ENCODE data around the gene RWDD3. TPM values are rescaled to one million over a fixed set of nuclear protein-coding genes. Genes with fewer than 3 reads are reported as not detected.

Gene RWDD3
- total and polyA plus RNA-seq, 2 of the 4 experiments (the other 2 are of a cell fraction): 10.4 to 13.6 TPM

DNA sequence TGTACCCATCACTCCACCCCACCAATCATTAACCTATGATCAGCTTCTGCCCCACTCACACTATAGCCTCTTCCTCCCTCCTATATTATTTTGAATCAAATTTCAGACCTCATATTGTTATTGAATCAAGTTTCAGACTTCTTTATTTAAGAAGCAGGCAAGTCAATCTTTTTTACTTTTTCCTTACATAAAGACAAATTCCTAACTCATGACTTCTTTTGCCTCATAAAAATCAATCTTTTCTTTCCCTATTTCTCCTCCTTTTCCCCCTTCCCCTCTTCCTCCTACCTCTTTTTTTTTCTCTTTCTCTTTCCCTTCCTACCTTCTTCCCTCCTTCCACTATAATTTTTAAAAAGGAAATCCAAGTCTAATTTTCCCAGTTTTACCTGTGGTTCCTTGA is 4.3 kb upstream of the RWDD3 start:
- Histone ChIP-seq H3K4me1 (ENCODE audit: control insufficient read depth, insufficient read depth, low read length) (peaks cover 1% of the 10 kb centered on the region; the same call in 1 of the 2 replicates), H3K9me3 (ENCODE audit: control insufficient read depth, insufficient read depth, low read length) (no peaks in the 10 kb centered on the region), H3K56ac (ENCODE audit: extremely low read depth, insufficient read depth, low read length) (no peak overlapping the region), H3K27me3 (ENCODE audit: control insufficient read depth, insufficient read depth, low read length) (no peaks in the 10 kb centered on the region), H3K23ac (ENCODE audit: low read depth, low read length) (no peak overlapping the region), H2BK5ac (ENCODE audit: low read depth, low read length, poor library complexity, severe bottlenecking) (no peak overlapping the region), H3K14ac (replicated peaks; ENCODE audit: low read depth, low read length) (no peak overlapping the region), H4K8ac (ENCODE audit: low read depth in 2 of 2, low read length in 2 of 2) (no peak overlapping the region), H3K9ac (ENCODE audit: low read depth, low read length) (no peak overlapping the region), H3K18ac (ENCODE audit: low read depth, low read length) (no peak overlapping the region), H3K36me3 (ENCODE audit: control insufficient read depth, insufficient read depth, low read length) (no peaks in the 10 kb centered on the region), H2AFZ (replicated peaks; ENCODE audit: low read length, poor library complexity) (no peak overlapping the region), H4K5ac (ENCODE audit: low read depth, low read length) (no peak overlapping the region), H4K91ac (ENCODE audit: insufficient read depth, low read depth, low read length) (no peak overlapping the region), H2AK5ac (ENCODE audit: low read depth, low read length) (no peak overlapping the region), H3K4ac (ENCODE audit: low read depth, low read length) (no peak overlapping the region), H4K20me1 (ENCODE audit: insufficient read depth, low read length) (no peaks in the 10 kb centered on the region), H2AK9ac (replicated peaks; ENCODE audit: low read depth, low read length, poor library complexity) (no peak overlapping the region), H2BK15ac (ENCODE audit: low read depth, low read length) (no peak overlapping the region), H3K9me1 (ENCODE audit: insufficient read depth, low read length) (no peaks in the 10 kb centered on the region), H3K4me3 (ENCODE audit: insufficient read depth, low read depth, low read length) (no peak overlapping the region), H3K79me1 (ENCODE audit: low read depth in 1 of 2, low read length in 2 of 2) (peaks cover 4 to 12% of the 10 kb centered on the region in 2 experiments), H2BK120ac (ENCODE audit: low read depth, low read length) (no peak overlapping the region), H3K4me2 (ENCODE audit: low read depth, low read length) (no peak overlapping the region), H2BK20ac (ENCODE audit: low read depth, low read length) (no peak overlapping the region), H3K27ac (ENCODE audit: insufficient read depth, low read length) (no peak overlapping the region)
- in situ Hi-C loops (cut with MboI; ENCODE audit: low sequenced_read_pairs): loop anchor here (10.0 kb wide), 1 partner anchor 385 kb away; no protein-coding TSS in a partner anchor
- ATAC-seq (ENCODE audit: low read depth) (no peak), DNase-seq (no peak)
- TF ChIP-seq MAFK (IDR thresholded peaks at IDR 0.05; ENCODE audit: low read depth, low read length) (no peak), FOS (IDR thresholded peaks at IDR 0.05; ENCODE audit: low read depth, low read length) (no peak), SMC3 (IDR thresholded peaks at IDR 0.05; ENCODE audit: low read depth, low read length) (no peak), RFX5 (IDR thresholded peaks at IDR 0.05; ENCODE audit: low read depth, low read length) (no peak), RCOR1 (IDR thresholded peaks at IDR 0.05; ENCODE audit: insufficient replicate concordance, low read length) (no peak), RAD21 (IDR thresholded peaks at IDR 0.05; ENCODE audit: low read length) (no peak), CEBPB (IDR thresholded peaks at IDR 0.05; ENCODE audit: low read depth, low read length) (no peak), MXI1 (IDR thresholded peaks at IDR 0.05; ENCODE audit: borderline replicate concordance, low read depth, low read length) (no peak), NFE2L2 (IDR thresholded peaks at IDR 0.05; ENCODE audit: low read depth, low read length) (no peak), POLR2A (IDR thresholded peaks at IDR 0.05; ENCODE audit: low read depth, low read length) (no peak), BHLHE40 (IDR thresholded peaks at IDR 0.05; ENCODE audit: low read depth, low read length) (no peak), MAZ (IDR thresholded peaks at IDR 0.05; ENCODE audit: borderline replicate concordance, low read depth, low read length) (no peak), CHD1 (IDR thresholded peaks at IDR 0.05; ENCODE audit: low read depth, low read length) (no peak)
- TF ChIP-seq, protein P1, sequence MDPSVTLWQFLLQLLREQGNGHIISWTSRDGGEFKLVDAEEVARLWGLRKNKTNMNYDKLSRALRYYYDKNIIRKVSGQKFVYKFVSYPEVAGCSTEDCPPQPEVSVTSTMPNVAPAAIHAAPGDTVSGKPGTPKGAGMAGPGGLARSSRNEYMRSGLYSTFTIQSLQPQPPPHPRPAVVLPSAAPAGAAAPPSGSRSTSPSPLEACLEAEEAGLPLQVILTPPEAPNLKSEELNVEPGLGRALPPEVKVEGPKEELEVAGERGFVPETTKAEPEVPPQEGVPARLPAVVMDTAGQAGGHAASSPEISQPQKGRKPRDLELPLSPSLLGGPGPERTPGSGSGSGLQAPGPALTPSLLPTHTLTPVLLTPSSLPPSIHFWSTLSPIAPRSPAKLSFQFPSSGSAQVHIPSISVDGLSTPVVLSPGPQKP (IDR thresholded peaks at IDR 0.05; ENCODE audit: borderline replicate concordance, low read depth, low read length): no peak
- TF ChIP-seq, protein P2, sequence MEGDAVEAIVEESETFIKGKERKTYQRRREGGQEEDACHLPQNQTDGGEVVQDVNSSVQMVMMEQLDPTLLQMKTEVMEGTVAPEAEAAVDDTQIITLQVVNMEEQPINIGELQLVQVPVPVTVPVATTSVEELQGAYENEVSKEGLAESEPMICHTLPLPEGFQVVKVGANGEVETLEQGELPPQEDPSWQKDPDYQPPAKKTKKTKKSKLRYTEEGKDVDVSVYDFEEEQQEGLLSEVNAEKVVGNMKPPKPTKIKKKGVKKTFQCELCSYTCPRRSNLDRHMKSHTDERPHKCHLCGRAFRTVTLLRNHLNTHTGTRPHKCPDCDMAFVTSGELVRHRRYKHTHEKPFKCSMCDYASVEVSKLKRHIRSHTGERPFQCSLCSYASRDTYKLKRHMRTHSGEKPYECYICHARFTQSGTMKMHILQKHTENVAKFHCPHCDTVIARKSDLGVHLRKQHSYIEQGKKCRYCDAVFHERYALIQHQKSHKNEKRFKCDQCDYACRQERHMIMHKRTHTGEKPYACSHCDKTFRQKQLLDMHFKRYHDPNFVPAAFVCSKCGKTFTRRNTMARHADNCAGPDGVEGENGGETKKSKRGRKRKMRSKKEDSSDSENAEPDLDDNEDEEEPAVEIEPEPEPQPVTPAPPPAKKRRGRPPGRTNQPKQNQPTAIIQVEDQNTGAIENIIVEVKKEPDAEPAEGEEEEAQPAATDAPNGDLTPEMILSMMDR (conservative IDR thresholded peaks at IDR 0.05; ENCODE audit: low read depth, low read length): no peak
- TF ChIP-seq, protein P3, sequence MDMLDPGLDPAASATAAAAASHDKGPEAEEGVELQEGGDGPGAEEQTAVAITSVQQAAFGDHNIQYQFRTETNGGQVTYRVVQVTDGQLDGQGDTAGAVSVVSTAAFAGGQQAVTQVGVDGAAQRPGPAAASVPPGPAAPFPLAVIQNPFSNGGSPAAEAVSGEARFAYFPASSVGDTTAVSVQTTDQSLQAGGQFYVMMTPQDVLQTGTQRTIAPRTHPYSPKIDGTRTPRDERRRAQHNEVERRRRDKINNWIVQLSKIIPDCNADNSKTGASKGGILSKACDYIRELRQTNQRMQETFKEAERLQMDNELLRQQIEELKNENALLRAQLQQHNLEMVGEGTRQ (IDR thresholded peaks at IDR 0.05; ENCODE audit: low read depth, low read length): no peak
- dilution Hi-C loops (cut with HindIII; ENCODE audit: low sequenced_read_pairs, unreplicated experiment): no loop called here
- ChIA-PET CTCF (no interaction called here), POLR2A (ENCODE audit: unreplicated experiment) (no interaction called here)
- intact Hi-C loops (cut with micrococcal nuclease): loop anchor here (10.0 kb wide), 1 partner anchor 305 kb away; the partner anchor contains the start of gene CNN3
- no TSS peak for BruUV-seq (replicated peaks)
